A673 (cell line): ENCODE data around the gene CACNG5. TPM values are rescaled to one million over a fixed set of nuclear protein-coding genes. Genes with fewer than 3 reads are reported as not detected.
A peak's percentile ranks its signal among the peaks of the same experiment; 100 is the strongest.
"Not testable (repeated sequence)": the region's sequence is repeated elsewhere in the genome, so short reads cannot be mapped to it uniquely, and the experiment has no call there.

Experiments
- BruUV-seq: library from RNA; stranded (reverse); fragments of 400-500 nt; replicated peaks from 2 replicates; lab custom pipeline; 2021; lab: Mats Ljungman, UMichigan
- CTCF ChIA-PET: fragments of 300-600 bp; sonication (Branson Sonifier 250); formaldehyde crosslinking; loops from one replicate; lab custom pipeline; 2022; ENCODE audit warnings: antibody characterized with exemption; lab: Charles Lee
- POLR2A ChIA-PET: fragments of 300-600 bp; sonication (Branson Sonifier 250); formaldehyde crosslinking; loops from one replicate; lab custom pipeline; 2022; ENCODE audit warnings: antibody characterized with exemption; ENCODE audit not compliant: low non-redundant PET; lab: Charles Lee
- DNase-seq: peaks from one replicate; pipeline ENCODE4 v3.0.0-alpha.2; 2015; ENCODE audit warnings: low spot score
- H3K27ac ChIP-seq: fragments of 200-600 bp; sonication (generic); 2 replicates; pipeline ENCODE4 v1.5.1; 2016; ENCODE audit warnings: mixed run types, low read depth, mild to moderate bottlenecking, mixed read lengths, antibody characterized with exemption, low read length; ENCODE audit not compliant: poor library complexity, severe bottlenecking
- H3K27me3 ChIP-seq: fragments of 200-600 bp; sonication (generic); replicated peaks from 2 replicates; pipeline ENCODE4 v1.6.1; 2017; ENCODE audit warnings: mixed run types, low read depth, mild to moderate bottlenecking, mixed read lengths, antibody characterized with exemption, low read length; ENCODE audit not compliant: insufficient read depth, poor library complexity
- H3K36me3 ChIP-seq: fragments of 200-600 bp; sonication (generic); 2 replicates; pipeline ENCODE4 v1.6.1; 2016; ENCODE audit warnings: mixed run types, mild to moderate bottlenecking, mixed read lengths, antibody characterized with exemption, low read length; ENCODE audit not compliant: insufficient read depth, poor library complexity, severe bottlenecking
- H3K4me1 ChIP-seq: fragments of 200-600 bp; sonication (generic); 2 replicates; pipeline ENCODE4 v1.6.1; 2017; ENCODE audit warnings: mixed run types, mild to moderate bottlenecking, mixed read lengths, antibody characterized with exemption, low read length; ENCODE audit not compliant: insufficient read depth, poor library complexity, severe bottlenecking
- H3K4me3 ChIP-seq: fragments of 200-600 bp; sonication (generic); 2 replicates; pipeline ENCODE4 v1.5.1; 2016; ENCODE audit warnings: low read depth, mixed run types, mild to moderate bottlenecking, mixed read lengths, low read length; ENCODE audit not compliant: poor library complexity, severe bottlenecking
- H3K9me3 ChIP-seq: fragments of 200-600 bp; sonication (generic); 2 replicates; pipeline ENCODE4 v1.6.1; 2016; ENCODE audit warnings: mixed run types, low read depth, mild to moderate bottlenecking, mixed read lengths, antibody characterized with exemption, low read length; ENCODE audit not compliant: poor library complexity, severe bottlenecking
- CTCF ChIP-seq: fragments of 300-800, 200-600 bp; sonication (generic); conservative IDR thresholded peaks from 2 replicates; pipeline ENCODE4 v1.5.1; 2017; ENCODE audit warnings: low read depth, mild to moderate bottlenecking, antibody characterized with exemption, low read length, moderate library complexity, mixed read lengths
- EZH2 ChIP-seq: fragments of 200-600 bp; sonication (generic); IDR thresholded peaks from 2 replicates; pipeline ENCODE4 v1.6.1; 2017; ENCODE audit warnings: borderline replicate concordance, low read depth, mild to moderate bottlenecking, mixed read lengths, antibody characterized with exemption, low read length; ENCODE audit not compliant: poor library complexity, severe bottlenecking
- intact Hi-C: fragments of 100-400 bp; cut with micrococcal nuclease; formaldehyde crosslinking; loops from one replicate; pipeline ENCODE4 v1.10.0; 2022; ENCODE audit not compliant: unreplicated experiment
- total RNA-seq: library from RNA; stranded (reverse); gene quantifications from 2 replicates; pipeline ENCODE4 v1.2.3, GENCODE V29; 2021

The CACNG5 gene
- total RNA-seq, 1 experiment from 2014 or later, result 0.88 TPM

- Histone ChIP-seq H3K36me3 (no peaks in the 10 kb centered on the region), H3K27ac (no peak overlapping the region), H3K4me3 (no peak overlapping the region), H3K4me1 (peaks cover 6% of the 10 kb centered on the region), H3K27me3 (no peaks in the 10 kb centered on the region), H3K9me3 (no peaks in the 10 kb centered on the region)
- TF ChIP-seq CTCF (peak; percentile 62), EZH2 (no peak)
- CTCF ChIA-PET, result interaction anchor here (1.7 to 2.2 kb wide), 2 partner anchors 163 to 172 kb away, joined by 5 to 14 read pairs; no protein-coding TSS in a partner anchor
- BruUV-seq, result no TSS peak
- peak; percentile 38 for DNase-seq
- POLR2A ChIA-PET, result interaction anchor here (0.6 kb wide), 1 partner anchor 620 kb away, joined by 12 read pairs; no protein-coding TSS in a partner anchor
- intact Hi-C loops, result loop anchor here (1.0 kb wide), 1 partner anchor 172 kb away; no protein-coding TSS in a partner anchor
Observed at GRCh38 chr17:66900126-66901010, 65.5 kb downstream of the CACNG5 start.

GRCh38 chr17:66903296-66903695 lies 68.4 kb downstream of the CACNG5 start:
- BruUV-seq, CTCF ChIA-PET, POLR2A ChIA-PET, DNase-seq, H3K4me1 ChIP-seq, H3K9me3 ChIP-seq, H3K36me3 ChIP-seq, H3K27ac ChIP-seq, H3K4me3 ChIP-seq, H3K27me3 ChIP-seq, intact Hi-C loops: not testable (repeated sequence)

- Histone ChIP-seq H3K4me3 (no peak overlapping the region), H3K4me1 (peaks cover 8% of the 10 kb centered on the region), H3K9me3 (no peaks in the 10 kb centered on the region), H3K36me3 (no peaks in the 10 kb centered on the region), H3K27me3 (no peaks in the 10 kb centered on the region), H3K27ac (no peak overlapping the region)
- intact Hi-C loops, result no loop called here
- ChIA-PET CTCF (no interaction called here), POLR2A (no interaction called here)
- TF ChIP-seq CTCF (no peak), EZH2 (no peak)
- BruUV-seq, result no TSS peak
- DNase-seq, result no peak
Observed at GRCh38 chr17:66903781-66904180, 68.9 kb downstream of the CACNG5 start.
